NCI-H2029 treated with DMSO at 0.1 percent for 48 hours (cell line): ENCODE measurements around the gene TMEM86A.

ENCODE experiments used
- DNase-seq: peaks from one replicate; lab custom pipeline; 2025; lab: John Stamatoyannopoulos, UW

The TMEM86A gene

DNA sequence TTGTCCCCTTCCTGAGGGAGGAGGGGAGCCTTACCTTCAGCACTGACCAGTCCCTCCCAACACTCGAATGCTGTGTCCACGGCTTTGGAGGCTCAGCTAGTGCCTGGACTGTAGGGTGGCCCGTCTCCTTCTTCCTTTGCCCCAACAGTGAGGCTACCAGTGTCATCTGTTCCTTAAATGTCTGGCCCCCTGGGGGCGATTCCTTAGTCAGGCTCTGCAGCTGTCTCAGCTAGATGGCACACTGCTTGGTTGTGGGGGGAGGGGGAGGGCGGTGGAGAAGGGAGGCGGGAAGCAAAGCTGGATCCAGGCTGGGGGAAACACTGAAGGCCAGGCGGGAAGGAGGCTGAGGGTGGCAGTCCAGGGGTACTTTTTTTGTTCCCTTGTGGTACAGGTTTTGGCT is 27.5 kb downstream of the TMEM86A start, which contains the start of gene IGSF22:
Gene IGSF22 (minus strand): TSS at position 149 of the 400 bp plus-strand sequence. CDS start 1,952 bp downstream, outside the sequence.
- no peak for DNase-seq

DNA sequence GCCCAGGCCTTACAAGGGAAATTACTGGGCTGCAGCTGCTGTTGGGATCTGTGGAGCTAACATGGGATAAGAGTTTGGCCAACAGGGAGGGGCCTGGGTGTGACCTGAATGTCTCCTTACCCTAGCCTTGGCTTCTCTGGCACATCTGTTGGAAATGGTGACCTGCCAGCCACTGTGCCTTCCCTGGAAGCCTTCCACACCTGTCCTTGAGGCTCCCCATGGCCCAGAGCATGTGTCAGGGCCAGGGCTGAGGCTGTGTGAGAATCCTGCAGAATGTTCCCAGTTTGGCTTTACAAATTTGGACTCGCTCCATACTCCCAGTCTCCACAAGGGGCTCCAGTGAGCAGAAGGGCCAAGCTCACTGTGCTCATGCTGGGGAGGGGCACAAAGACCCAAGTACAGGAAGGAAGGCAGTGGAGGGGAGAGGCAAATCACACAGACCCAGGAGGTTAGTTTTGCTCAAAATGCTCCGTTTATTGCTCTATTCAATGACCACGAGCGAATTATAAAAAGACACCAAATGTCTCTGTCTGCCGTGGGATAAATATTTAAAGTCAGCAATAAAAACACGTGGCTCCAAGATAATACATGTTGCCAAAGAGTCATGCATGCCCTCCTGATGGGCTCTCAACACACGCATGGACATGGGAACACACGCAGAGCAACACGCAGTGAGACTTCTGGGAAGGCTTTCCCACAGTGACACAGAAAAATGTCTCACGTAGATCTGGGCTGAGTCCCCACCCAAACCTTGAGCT is 29.1 kb downstream of the TMEM86A start:
- DNase-seq, result no peak

- no peak for DNase-seq
Observed at GRCh38 chr11:18728658-18729057, 30.1 kb downstream of the TMEM86A start.

GRCh38 chr11:18729426-18729825 is 30.8 kb downstream of the TMEM86A start:
- DNase-seq, result no peak

DNA sequence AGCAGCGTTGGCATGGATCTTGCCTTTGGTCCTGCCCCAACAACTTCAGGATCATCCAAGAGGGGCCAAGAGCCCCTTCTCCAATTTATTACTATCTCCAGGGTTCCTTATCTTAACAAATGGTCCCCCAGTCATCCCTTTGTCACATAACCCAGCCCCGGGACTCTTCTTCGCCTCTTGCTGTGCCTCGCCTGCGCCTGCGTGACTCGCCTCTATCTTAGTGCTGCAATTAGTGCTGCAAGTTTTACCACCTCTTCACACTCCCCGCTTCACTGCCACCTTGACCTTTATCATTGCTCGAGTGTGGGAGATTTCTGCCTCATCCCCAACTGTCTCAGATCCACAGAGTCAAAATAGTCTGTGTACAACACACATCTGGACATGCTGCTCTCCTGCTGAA is 31.4 kb downstream of the TMEM86A start:
- DNase-seq, result no peak

DNA sequence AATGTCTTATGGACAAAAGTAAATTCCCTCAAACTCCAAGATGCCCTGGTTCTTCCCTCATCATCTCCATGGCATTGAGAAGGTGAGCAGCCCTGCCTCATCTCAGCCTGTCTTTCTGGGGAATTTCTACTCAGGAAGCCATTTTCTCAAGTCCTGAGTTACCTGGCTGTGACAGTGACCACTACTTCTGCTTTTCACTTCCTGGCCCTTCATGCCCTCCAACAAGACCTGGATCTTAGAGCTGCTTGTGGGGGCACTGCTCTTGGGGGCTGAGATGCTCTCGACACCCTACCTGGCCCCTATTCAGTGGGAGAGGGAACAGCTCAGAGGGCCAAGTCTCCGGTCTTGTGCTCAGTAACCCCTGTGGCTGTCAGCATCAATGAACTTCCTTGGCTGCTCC is 32.9 kb downstream of the TMEM86A start:
- DNase-seq, result no peak

- DNase-seq, result peak; percentile 6
Observed at GRCh38 chr11:18731949-18732821, 33.6 kb downstream of the TMEM86A start.

GRCh38 chr11:18733202-18733601 is 34.6 kb downstream of the TMEM86A start:
- no peak for DNase-seq

DNA sequence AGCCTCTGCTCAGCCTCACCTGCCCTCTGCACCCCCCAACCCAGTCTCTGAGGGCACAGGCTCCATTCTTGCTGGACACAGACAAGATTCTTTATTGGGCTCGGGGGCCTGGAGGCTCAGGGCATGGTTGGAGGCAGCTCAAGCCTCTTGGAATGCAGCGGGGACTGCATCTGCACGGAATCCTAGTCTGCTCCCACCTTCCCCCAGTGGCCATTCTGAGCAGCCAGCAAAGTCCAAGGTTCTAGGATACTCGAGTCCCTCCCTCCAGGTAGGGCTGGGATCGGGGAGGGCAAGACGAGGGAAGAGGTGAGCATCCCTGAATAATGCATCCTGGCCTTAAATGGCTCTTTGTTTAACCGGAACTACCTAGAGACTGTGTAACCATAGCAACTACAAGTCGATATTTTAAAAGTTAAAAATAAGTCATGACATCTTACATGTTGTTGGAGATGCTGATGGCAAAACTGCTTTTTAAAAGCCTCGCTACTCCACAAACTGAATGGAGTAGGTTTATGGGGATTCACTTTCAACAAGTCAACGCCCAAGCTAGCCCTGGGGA is 38.1 kb downstream of the TMEM86A start:
- no peak for DNase-seq

- DNase-seq, result no peak
Observed at GRCh38 chr11:18737642-18738041, 39.1 kb downstream of the TMEM86A start.

- no peak for DNase-seq
Observed at GRCh38 chr11:18739685-18740084, 41.1 kb downstream of the TMEM86A start.

GRCh38 chr11:18741783-18742182 is 43.2 kb downstream of the TMEM86A start:
- DNase-seq, result no peak

GRCh38 chr11:18743365-18743764 is 44.8 kb downstream of the TMEM86A start:
- DNase-seq, result no peak

- DNase-seq, result no peak
Observed at GRCh38 chr11:18743900-18744514, 45.4 kb downstream of the TMEM86A start.

DNA sequence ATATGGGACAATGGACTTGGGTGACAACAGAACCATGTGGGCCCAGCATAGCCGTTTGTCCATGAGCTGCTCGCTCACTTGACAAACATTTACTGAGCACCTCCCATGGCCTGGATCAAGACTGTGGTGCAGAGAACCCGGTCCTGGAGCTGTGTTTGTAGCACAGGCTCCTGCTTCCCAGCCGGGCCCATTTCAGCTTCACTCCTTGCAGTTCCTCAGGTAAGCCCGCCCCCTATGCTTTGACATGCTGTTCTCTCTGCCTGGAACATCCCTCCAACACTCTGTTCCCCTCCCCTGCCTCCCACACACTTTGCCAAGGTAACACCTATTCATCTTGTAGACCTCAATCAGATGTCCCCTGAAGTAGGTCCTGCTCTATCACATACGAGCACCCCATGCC is 46.7 kb downstream of the TMEM86A start:
- no peak for DNase-seq

DNA sequence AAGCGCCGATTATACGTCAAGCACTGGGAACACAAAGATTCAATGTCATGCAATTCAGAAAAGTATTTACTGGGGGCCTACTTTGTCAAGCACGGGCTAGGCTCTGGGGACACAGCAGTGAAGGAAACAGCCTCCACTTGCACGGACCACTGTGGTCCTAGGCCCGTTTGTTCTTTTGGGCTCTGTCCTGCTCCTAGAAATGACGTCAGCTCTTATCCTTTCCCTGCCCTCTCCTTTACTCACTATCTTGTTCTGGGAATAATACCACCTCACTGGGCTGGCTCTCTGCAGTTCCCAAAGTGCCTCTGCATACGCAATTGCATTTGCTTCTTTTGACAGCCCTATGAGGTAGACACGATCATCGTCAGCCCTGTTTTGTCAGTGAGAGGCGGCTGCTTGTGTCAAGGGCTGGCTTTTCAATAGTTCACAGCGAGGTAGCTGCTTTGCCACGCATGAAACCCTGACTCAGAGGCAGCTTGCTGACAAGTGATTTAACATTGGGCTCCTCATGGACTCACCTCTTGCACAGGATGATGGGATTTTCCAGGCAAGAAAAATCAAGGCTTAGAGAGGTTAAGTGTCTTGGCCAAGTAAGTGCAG is 50.3 kb downstream of the TMEM86A start:
- no peak for DNase-seq

GRCh38 chr11:18749681-18750319 is 51.2 kb downstream of the TMEM86A start:
- no peak for DNase-seq

DNA sequence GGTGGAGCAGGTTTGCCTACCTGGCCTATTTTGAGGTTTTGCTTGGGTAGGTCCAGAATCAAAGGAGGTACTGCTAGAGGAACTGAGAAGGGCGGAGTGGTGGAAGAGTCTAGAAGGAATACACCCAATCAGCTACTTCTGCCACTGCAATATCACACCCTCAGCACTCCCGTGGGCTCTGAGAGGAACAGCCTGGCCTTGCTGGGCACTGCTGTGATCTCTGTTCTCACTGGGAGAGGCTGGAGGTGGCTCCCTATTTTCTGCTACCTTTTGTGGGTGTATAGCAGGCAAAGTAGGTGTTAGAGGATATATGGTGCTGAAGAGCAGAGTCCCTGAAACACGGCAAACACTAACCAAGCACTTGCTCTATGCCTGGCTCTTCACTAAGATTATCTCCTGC is 52.4 kb downstream of the TMEM86A start:
- DNase-seq, result no peak

GRCh38 chr11:18752502-18752901 is 53.9 kb downstream of the TMEM86A start:
- no peak for DNase-seq

GRCh38 chr11:18754308-18754707 is 55.7 kb downstream of the TMEM86A start:
- no peak for DNase-seq
